SK-N-SH treated with all-trans-retinoic acid at 6 μM for 48 hours (cell line): Measurements from ENCODE around the gene FOXL3.

Experiments used
- CSDC2 ChIP-seq: fragments of 250-450 bp; sonication (Bioruptor Pico); IDR thresholded peaks from 2 replicates; pipeline ENCODE4 v1.5.0; 2020; ENCODE audit warnings: mild to moderate bottlenecking, moderate library complexity
- ESRRG ChIP-seq: fragments of 250-450 bp; sonication (Bioruptor Pico); IDR thresholded peaks from 2 replicates; pipeline ENCODE4 v1.6.1; 2021; ENCODE audit warnings: mild to moderate bottlenecking
- ISL1 ChIP-seq: fragments of 250-450 bp; sonication (Bioruptor Pico); IDR thresholded peaks from 2 replicates; pipeline ENCODE4 v2.1.2; 2022; ENCODE audit warnings: mild to moderate bottlenecking, moderate library complexity
- OSR1 ChIP-seq: fragments of 250-450 bp; sonication (Bioruptor Pico); IDR thresholded peaks from 2 replicates; pipeline ENCODE4 v1.8.0; 2022; ENCODE audit warnings: moderate library complexity, mild to moderate bottlenecking, inconsistent platforms
- PATZ1 ChIP-seq: fragments of 250-450 bp; sonication (Bioruptor Pico); IDR thresholded peaks from 2 replicates; pipeline ENCODE4 v1.8.0; 2020; ENCODE audit warnings: mild to moderate bottlenecking, moderate library complexity, borderline replicate concordance
- PPARA ChIP-seq: fragments of 250-450 bp; sonication (Bioruptor Pico); IDR thresholded peaks from 2 replicates; pipeline ENCODE4 v1.5.0; 2020; ENCODE audit warnings: mild to moderate bottlenecking, borderline replicate concordance
- RARB ChIP-seq: fragments of 250-450 bp; sonication (Bioruptor Pico); IDR thresholded peaks from 2 replicates; pipeline ENCODE4 v1.8.0; 2021; ENCODE audit warnings: mild to moderate bottlenecking, moderate library complexity
- TCF4 ChIP-seq: fragments of 250-450 bp; sonication (Bioruptor Pico); IDR thresholded peaks from 2 replicates; pipeline ENCODE4 v1.8.0; 2021; ENCODE audit warnings: mild to moderate bottlenecking, moderate library complexity, borderline replicate concordance
- ZC3H10 ChIP-seq: fragments of 250-450 bp; sonication (Bioruptor Pico); IDR thresholded peaks from 2 replicates; pipeline ENCODE4 v1.5.1; 2021; ENCODE audit warnings: mild to moderate bottlenecking, moderate library complexity
- ZNF565 ChIP-seq: fragments of 450-650 bp; formaldehyde crosslinking; conservative IDR thresholded peaks from 2 replicates; pipeline ENCODE4 v1.5.0; 2020; ENCODE audit warnings: low read depth, mild to moderate bottlenecking, moderate library complexity
- TF ChIP-seq, protein P1 (sequence below): fragments of 250-450 bp; sonication (Bioruptor Pico); IDR thresholded peaks from 2 replicates; pipeline ENCODE4 v1.5.1; 2021; ENCODE audit warnings: mild to moderate bottlenecking, moderate library complexity

DNA sequence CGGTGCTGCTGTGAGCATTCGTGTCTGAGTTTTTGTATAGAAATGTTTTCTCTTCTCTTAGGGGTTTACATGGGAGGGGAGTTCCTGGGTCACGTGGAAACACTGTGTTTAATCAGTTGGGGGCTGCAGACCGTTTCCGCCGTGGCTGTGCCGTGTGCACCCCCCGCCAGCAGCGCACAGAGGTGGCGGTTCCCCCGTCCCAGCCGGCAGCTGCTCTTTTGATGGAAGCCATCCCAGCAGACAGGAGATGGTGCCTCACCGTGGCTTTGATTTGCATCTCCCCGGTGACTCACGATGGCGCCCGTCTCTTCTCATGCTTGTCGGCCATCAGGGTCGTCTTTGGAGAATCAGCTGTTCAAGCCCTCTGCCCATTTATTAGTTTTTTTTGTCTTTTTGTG, 34.9 kb upstream of the FOXL3 start:
- TF ChIP-seq CSDC2 (CRISPR knock-in tag) (no peak), PPARA (CRISPR knock-in tag) (no peak), OSR1 (no peak), RARB (CRISPR knock-in tag) (no peak), ZNF565 (no peak), PATZ1 (CRISPR knock-in tag) (no peak), ZC3H10 (CRISPR knock-in tag) (no peak), TCF4 (CRISPR knock-in tag) (no peak), ESRRG (no peak), ISL1 (no peak)
- TF ChIP-seq, protein P1, sequence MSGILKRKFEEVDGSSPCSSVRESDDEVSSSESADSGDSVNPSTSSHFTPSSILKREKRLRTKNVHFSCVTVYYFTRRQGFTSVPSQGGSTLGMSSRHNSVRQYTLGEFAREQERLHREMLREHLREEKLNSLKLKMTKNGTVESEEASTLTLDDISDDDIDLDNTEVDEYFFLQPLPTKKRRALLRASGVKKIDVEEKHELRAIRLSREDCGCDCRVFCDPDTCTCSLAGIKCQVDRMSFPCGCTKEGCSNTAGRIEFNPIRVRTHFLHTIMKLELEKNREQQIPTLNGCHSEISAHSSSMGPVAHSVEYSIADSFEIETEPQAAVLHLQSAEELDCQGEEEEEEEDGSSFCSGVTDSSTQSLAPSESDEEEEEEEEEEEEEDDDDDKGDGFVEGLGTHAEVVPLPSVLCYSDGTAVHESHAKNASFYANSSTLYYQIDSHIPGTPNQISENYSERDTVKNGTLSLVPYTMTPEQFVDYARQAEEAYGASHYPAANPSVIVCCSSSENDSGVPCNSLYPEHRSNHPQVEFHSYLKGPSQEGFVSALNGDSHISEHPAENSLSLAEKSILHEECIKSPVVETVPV (CRISPR knock-in tag), result no peak
